ENCODE results near the gene SLC30A2. TPM values are rescaled to one million over a fixed set of nuclear protein-coding genes. Genes with fewer than 3 reads are reported as not detected.

SLC30A2 gene
- total RNA-seq, 1 donor: not detected

DNA sequence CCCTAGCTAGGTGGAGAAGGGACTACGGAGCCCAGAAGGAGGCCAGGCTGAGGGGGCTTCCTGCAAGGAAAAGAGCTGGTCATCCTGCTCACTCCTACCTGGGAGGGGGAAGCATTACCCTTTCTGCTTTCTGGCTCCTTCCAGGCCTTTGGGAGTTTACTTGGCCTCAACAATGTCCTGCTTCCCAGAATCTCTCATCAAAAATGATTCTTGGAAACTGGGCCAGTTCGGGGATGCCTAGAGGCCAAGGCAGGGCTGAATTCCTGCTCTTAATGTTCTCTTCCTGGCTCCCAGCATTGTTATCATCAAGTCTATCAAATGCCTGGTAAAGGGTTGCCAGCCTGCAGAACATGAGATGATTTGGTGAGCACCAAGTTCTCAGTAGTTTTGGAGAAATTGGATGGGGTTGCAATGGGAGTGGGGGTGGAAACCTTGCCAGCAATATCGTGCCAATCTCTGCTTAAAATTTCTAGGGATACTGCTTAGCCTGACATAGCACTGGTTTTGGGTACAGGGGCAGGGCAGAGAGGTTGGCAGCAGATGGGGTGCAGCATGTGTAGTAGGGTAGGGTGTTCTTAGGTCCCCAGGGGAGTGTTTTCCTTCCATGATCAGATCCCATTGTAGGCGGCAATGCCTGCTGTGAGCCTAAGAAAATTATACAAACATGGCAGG, 40.3 kb downstream of the SLC30A2 start:
- H3K4me3 ChIP-seq (ENCODE audit: low read depth, low read length): no peak overlapping the region
- no peak for DNase-seq (ENCODE audit: low read depth)
- TF ChIP-seq, protein P1, sequence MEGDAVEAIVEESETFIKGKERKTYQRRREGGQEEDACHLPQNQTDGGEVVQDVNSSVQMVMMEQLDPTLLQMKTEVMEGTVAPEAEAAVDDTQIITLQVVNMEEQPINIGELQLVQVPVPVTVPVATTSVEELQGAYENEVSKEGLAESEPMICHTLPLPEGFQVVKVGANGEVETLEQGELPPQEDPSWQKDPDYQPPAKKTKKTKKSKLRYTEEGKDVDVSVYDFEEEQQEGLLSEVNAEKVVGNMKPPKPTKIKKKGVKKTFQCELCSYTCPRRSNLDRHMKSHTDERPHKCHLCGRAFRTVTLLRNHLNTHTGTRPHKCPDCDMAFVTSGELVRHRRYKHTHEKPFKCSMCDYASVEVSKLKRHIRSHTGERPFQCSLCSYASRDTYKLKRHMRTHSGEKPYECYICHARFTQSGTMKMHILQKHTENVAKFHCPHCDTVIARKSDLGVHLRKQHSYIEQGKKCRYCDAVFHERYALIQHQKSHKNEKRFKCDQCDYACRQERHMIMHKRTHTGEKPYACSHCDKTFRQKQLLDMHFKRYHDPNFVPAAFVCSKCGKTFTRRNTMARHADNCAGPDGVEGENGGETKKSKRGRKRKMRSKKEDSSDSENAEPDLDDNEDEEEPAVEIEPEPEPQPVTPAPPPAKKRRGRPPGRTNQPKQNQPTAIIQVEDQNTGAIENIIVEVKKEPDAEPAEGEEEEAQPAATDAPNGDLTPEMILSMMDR (IDR thresholded peaks at IDR 0.05; ENCODE audit: insufficient read depth, low read depth, low read length): no peak

DNA sequence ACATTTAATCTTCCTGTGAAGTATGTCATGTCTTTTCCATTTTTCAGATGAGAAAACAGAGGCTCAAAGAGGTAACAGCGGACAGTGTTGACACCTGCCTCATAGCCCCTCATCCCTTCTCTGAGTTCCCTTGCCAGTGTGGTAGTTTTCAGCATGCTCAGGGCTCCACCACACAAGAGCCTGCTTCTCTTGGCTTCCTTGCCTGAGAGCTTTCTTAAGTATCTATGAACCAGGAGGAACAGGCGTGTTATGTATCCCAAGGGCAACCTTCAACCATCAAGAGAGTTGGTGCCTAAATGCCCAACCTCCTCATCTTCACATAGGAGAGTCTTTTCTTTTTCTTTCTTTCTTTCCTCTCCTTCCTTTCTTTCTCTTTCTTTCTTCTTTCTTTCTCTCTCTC, 42.2 kb downstream of the SLC30A2 start:
- H3K4me3 ChIP-seq (ENCODE audit: low read depth, low read length): no peak overlapping the region
- no peak for DNase-seq (ENCODE audit: low read depth)
- TF ChIP-seq, protein P1 (IDR thresholded peaks at IDR 0.05; ENCODE audit: insufficient read depth, low read depth, low read length): no peak

DNA sequence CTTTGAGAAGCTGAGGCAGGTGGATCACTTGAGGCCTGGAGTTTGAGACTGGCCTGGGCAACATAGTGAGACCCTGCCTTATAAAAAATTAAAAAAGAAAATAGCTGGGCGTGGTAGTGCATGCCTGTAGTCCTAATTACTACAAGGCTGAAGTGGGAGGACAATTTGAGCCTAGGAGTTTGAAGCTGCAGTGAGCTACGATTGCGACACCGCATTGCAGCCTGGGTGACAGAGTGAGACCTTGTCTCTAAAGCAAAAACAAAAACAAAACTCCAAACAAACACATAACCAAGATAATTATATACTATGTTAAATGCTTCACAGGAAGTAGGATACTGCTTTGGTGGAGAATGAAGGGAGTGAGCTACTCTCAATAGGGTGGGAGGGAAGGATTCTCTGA, 42.7 kb downstream of the SLC30A2 start:
- no peak overlapping the region for H3K4me3 ChIP-seq (ENCODE audit: low read depth, low read length)
- peak; percentile 60 for DNase-seq (ENCODE audit: low read depth)
- TF ChIP-seq, protein P1 (IDR thresholded peaks at IDR 0.05; ENCODE audit: insufficient read depth, low read depth, low read length): no peak

DNA sequence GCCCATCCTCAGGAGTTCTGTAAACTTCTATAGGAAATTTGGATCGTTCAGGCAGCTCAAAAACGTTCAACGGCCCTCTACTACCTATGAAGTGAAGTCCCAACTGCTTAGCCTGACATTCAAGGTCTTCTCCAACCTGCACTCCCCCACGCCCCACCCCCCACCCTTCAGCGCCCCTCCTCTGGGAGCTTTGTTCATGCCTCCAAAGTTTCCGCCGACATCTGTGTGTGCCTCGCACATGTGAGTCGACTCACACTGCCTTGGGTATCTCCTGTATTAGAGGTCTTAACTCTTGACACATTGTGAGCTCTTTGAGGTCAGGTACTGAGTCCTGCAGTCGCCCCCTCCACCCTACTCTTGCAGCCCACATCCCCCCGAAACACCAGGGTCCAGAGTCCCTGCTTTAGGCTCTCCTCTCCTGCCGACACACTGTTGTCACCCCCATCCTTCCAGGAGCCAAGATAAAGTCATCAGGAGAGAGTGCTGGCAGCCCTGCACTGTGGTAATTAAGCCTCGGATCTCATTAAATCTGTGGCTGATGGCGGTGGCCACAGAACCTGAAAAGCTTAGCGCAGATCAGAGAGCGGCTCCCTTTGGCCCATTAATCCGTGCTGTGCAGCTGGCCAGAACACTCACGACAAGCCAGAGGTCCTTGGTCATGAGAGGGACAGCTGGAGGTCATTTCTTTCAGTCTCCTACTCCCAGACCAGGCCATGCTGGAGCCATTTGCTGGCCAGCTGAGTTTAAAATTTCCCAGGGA, 46.7 kb downstream of the SLC30A2 start:
- no peak overlapping the region for H3K4me3 ChIP-seq (ENCODE audit: low read depth, low read length)
- DNase-seq (ENCODE audit: low read depth): no peak
- TF ChIP-seq, protein P1 (IDR thresholded peaks at IDR 0.05; ENCODE audit: insufficient read depth, low read depth, low read length): no peak

DNA sequence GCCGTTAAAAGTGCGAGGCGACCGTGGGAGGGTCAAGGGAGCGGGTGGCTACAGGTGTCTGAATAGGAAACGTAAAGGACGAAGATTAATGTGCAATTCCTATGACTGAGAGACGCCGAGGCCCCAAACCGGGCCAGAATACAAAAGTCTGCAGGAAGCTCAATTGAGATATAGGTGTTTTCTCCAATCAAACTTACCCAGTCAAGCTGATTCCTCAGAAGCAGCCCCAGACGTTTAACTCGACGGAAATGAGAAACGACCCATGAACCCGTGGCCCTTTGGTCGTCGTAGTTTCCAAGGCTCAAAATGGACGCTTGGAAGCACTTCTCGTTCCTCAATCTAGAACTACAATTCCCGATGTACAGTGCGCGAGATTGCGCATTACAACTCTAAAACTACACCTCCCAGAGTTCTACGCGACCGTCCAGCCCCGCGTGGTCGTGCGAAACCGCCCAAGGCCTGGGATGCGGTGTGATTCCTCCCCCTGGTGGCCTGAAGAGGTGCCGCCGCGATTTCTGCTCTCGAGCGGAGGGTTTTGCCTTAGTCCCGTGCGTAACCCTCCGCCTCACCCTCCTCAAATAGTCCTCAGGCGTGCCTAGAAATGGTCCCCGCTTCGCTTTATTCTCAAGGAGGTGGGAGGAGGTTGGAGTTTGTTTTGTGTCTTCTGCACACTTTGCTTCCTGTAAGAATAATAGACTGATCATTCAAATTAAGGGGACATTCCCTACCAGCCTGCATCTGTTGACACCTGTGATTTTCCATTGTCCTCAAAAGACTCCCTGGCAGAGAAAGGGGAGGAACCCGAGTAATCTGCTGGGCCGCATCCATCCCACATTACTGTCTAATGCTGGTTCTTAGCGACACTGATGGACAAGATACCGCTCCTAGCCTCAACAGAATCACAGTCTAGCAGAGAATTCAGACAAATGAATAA, 47.8 kb downstream of the SLC30A2 start, which contains the start of gene PAFAH2:
PAFAH2 (minus strand) TSS at position 236 of the 934 bp plus-strand sequence. CDS start 7,247 bp downstream, outside the sequence.
- H3K4me3 ChIP-seq (ENCODE audit: low read depth, low read length): peak within 1 kb of the TSS; percentile 71
- DNase-seq (ENCODE audit: low read depth): peak; percentile 100
- TF ChIP-seq, protein P1 (IDR thresholded peaks at IDR 0.05; ENCODE audit: insufficient read depth, low read depth, low read length): peak; percentile 95

All from fibroblast of villous mesenchyme (primary cell).